Spleen (tissue), 11 donors: ENCODE results near the gene ADAM11. TPM values are rescaled to one million over a fixed set of nuclear protein-coding genes. Genes with fewer than 3 reads are reported as not detected.

Source experiments
- DNase-seq: peaks from one replicate; pipeline ENCODE4 v3.0.0-alpha.2; 2020
- H3K27ac ChIP-seq, 8 donors: fragments of 200-600 bp; sonication (generic) in 7 of 8; 1 replicate in 4 of 8; 2 replicates in 4 of 8; pipeline versions ENCODE4 v1.5.0 to v1.8.0; 2016 to 2021; ENCODE audit warnings: inconsistent platforms in 4 of 8, mild to moderate bottlenecking in 4 of 8, moderate library complexity in 1 of 8
- H3K27me3 ChIP-seq, 7 donors: fragments of 200-600 bp; sonication (generic) in 6 of 7; replicated peaks in 1 of 7; 1 replicate in 4 of 7; 2 replicates in 3 of 7; pipeline versions ENCODE4 v1.5.0 to v1.8.0; 2016 to 2021; ENCODE audit warnings: inconsistent platforms in 3 of 7, mild to moderate bottlenecking in 1 of 7
- H3K36me3 ChIP-seq, 6 donors: fragments of 200-600 bp; sonication (generic) in 5 of 6; 1 replicate in 4 of 6; 2 replicates in 2 of 6; pipeline versions ENCODE4 v1.5.0 to v1.8.0; 2016 to 2021; ENCODE audit warnings: inconsistent platforms in 2 of 6
- H3K4me1 ChIP-seq, 6 donors: fragments of 200-600 bp; sonication (generic) in 5 of 6; 1 replicate in 3 of 6; 2 replicates in 3 of 6; pipeline versions ENCODE4 v1.5.0 to v1.8.0; 2016 to 2021; ENCODE audit warnings: inconsistent platforms in 3 of 6
- H3K4me3 ChIP-seq, 8 donors: fragments of 200-600 bp; sonication (generic) in 7 of 8; 1 replicate in 4 of 8; 2 replicates in 4 of 8; pipeline versions ENCODE4 v1.5.0 to v1.8.0; 2016 to 2021; ENCODE audit warnings: inconsistent platforms in 4 of 8, mild to moderate bottlenecking in 4 of 8, moderate library complexity in 2 of 8
- H3K9me3 ChIP-seq, 8 donors: fragments of 200-600 bp; sonication (generic) in 7 of 8; 1 replicate in 4 of 8; 2 replicates in 4 of 8; pipeline versions ENCODE4 v1.5.0 to v1.8.0; 2016 to 2021; ENCODE audit warnings: inconsistent platforms in 4 of 8
- POLR2A ChIP-seq, 3 donors: fragments of 450-650 bp; IDR thresholded peaks; one replicate each; pipeline ENCODE4 v1.5.1; 2017; ENCODE audit warnings: antibody characterized with exemption in 3 of 3, mild to moderate bottlenecking in 1 of 3
- POLR2AphosphoS5 ChIP-seq, 3 donors: sonication (generic); formaldehyde crosslinking; IDR thresholded peaks; one replicate each; pipeline ENCODE4 v1.5.1; 2017; ENCODE audit warnings: antibody characterized with exemption in 3 of 3
- WGBS, 5 donors: extraction: QIAGEN DNeasy Blood & Tissue Kit in 3 of 5; methylation state at CpG; one replicate each; pipeline versions ENCODE4 v1.1.5 to v1.1.7; 2013 to 2018; 5-methylcytosine and 5-hydroxymethylcytosine counted together
- intact Hi-C: fragments of 100-400 bp; cut with DNase I; formaldehyde crosslinking; loops from one replicate; pipeline ENCODE4 v1.15.0; 2023; ENCODE audit warnings: low total_unique reads
- polyA plus RNA-seq, 3 donors: library from polyadenylated mRNA; stranded (reverse); fragments of 200-250 nt; gene quantifications; one replicate each; pipeline ENCODE4 v1.2.1, GENCODE V29; 2013
- total RNA-seq, 7 donors: library from RNA; depleted of rRNA in 3 of 7; stranded (reverse); fragments of >200 nt in 3 of 7; fragmentation: NEBNext Ultra II Directional in 4 of 7; extraction: Animal tissue kit (Norgen Biotek cat#: 25700) in 4 of 7; gene quantifications; one replicate each; pipeline versions ENCODE4 v1.1.0 to v1.2.1, GENCODE V29; 2016 to 2021
- TF ChIP-seq, protein P1 (sequence below), 11 experiments: fragments of 200-600 bp in 7 of 11; fragments of 450-650 bp in 4 of 11; sonication (generic) in 4 of 11; IDR thresholded peaks in 8 of 11; conservative IDR thresholded peaks in 3 of 11; 1 replicate in 7 of 11; 2 replicates in 4 of 11; pipeline versions ENCODE4 v1.4.0 to v1.8.0; 2016 to 2021; ENCODE audit warnings: antibody characterized with exemption in 11 of 11, inconsistent platforms in 4 of 11, mild to moderate bottlenecking in 1 of 11
- donor health status: healthy with polysubstance abuse.
- donor health status: DM: no; HTN: no; CAD: no; lungs with moderate emphysema.
- donor health status: DM: no; HTN: no; CAD: no.
- donor health status: Bipolar disorder and iron deficiency.
- donor health status: healthy.
- donor health status: DM: no; HTN: no; CAD: no.
- donor health status: DM: yes; HTN: yes; CAD: no.

Gene ADAM11
- total and polyA plus RNA-seq, 10 donors = 0.10 to 0.79 (median 0.29) TPM; not detected in 1

DNA sequence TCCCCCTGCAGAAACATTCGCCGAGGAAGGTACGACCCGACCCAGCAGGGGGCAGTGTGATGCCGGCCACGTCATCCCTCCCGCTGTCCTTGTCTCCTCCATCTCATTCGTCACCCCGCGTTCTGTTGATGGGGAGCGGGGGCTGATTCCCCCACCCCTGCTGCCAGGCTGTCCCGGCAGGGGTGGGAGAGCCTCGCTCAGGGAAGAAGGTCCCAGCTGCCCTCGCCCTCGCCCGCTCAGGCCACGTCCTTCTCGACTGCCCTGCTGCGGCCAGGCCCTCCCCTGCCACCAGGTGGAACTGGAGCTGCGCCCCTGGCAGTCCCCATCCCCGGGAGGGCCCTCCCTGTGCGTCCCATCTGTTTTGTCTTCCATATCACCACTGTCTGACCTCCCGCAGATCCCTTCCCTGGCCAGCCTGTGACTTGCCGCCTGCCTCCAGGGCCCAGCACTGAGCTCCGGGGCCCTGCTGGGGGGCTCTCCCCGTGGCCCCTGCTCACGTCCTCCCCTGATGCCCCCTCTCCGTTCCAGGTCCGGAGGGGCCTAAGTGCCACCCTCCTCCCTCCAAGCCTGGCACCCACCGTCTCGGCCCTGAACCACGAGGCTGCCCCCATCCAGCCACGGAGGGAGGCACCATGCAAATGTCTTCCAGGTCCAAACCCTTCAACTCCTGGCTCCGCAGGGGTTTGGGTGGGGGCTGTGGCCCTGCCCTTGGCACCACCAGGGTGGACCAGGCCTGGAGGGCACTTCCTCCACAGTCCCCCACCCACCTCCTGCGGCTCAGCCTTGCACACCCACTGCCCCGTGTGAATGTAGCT is 20.6 kb downstream of the ADAM11 start:
- Histone ChIP-seq H3K27me3 (peaks cover 0 to 54% (median 5%) of the 10 kb centered on the region in 7 donors), H3K36me3 (no peaks in the 10 kb centered on the region), H3K4me3 (peak overlapping the region in 7 of 8 donors; percentile 5 to 67 (median 30)), H3K9me3 (no peaks in the 10 kb centered on the region), H3K27ac (no peak overlapping the region), H3K4me1 (peaks cover 13 to 50% (median 32%) of the 10 kb centered on the region in 6 donors)
- peak; percentile 93 for DNase-seq
- TF ChIP-seq POLR2A (IDR thresholded peaks at IDR 0.05) (no peak), POLR2AphosphoS5 (IDR thresholded peaks at IDR 0.05) (peak; percentile 39 to 53 (median 48))
- TF ChIP-seq, protein P1, sequence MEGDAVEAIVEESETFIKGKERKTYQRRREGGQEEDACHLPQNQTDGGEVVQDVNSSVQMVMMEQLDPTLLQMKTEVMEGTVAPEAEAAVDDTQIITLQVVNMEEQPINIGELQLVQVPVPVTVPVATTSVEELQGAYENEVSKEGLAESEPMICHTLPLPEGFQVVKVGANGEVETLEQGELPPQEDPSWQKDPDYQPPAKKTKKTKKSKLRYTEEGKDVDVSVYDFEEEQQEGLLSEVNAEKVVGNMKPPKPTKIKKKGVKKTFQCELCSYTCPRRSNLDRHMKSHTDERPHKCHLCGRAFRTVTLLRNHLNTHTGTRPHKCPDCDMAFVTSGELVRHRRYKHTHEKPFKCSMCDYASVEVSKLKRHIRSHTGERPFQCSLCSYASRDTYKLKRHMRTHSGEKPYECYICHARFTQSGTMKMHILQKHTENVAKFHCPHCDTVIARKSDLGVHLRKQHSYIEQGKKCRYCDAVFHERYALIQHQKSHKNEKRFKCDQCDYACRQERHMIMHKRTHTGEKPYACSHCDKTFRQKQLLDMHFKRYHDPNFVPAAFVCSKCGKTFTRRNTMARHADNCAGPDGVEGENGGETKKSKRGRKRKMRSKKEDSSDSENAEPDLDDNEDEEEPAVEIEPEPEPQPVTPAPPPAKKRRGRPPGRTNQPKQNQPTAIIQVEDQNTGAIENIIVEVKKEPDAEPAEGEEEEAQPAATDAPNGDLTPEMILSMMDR (IDR thresholded peaks at IDR 0.05 in 8 of 11, conservative IDR thresholded peaks at IDR 0.05 in 3 of 11) = peak; percentile 67 to 91 (median 86)
- intact Hi-C loops = loop anchor here (5.0 kb wide), 2 partner anchors 88 to 243 kb away; no protein-coding TSS in a partner anchor
- WGBS, 5 donors = 18 to 28% (median 20%) methylated on average over 28 to 36 of the region's 36 CpGs

DNA sequence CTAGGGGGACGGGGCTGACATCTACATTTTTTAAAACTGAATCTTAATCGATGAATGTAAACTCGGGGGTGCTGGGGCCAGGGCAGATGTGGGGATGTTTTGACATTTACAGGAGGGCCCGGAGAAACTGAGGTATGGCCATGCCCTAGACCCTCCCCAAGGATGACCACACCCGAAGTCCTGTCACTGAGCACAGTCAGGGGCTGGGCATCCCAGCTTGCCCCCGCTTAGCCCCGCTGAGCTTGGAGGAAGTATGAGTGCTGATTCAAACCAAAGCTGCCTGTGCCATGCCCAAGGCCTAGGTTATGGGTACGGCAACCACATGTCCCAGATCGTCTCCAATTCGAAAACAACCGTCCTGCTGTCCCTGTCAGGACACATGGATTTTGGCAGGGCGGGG is 21.4 kb downstream of the ADAM11 start:
- Histone ChIP-seq H3K27me3 (peaks cover 0 to 51% (median 5%) of the 10 kb centered on the region in 7 donors), H3K4me1 (peaks cover 9 to 43% (median 25%) of the 10 kb centered on the region in 6 donors), H3K36me3 (no peaks in the 10 kb centered on the region), H3K27ac (no peak overlapping the region), H3K4me3 (no peak overlapping the region), H3K9me3 (no peaks in the 10 kb centered on the region)
- intact Hi-C loops = no loop called here
- peak; percentile 61 for DNase-seq
- TF ChIP-seq, protein P1 (IDR thresholded peaks at IDR 0.05 in 8 of 11, conservative IDR thresholded peaks at IDR 0.05 in 3 of 11) = no peak
- TF ChIP-seq POLR2AphosphoS5 (IDR thresholded peaks at IDR 0.05) (no peak), POLR2A (IDR thresholded peaks at IDR 0.05) (no peak)
- 82 to 89% (median 85%) methylated on average over 9 to 12 of the region's 12 CpGs for WGBS, 5 donors

DNA sequence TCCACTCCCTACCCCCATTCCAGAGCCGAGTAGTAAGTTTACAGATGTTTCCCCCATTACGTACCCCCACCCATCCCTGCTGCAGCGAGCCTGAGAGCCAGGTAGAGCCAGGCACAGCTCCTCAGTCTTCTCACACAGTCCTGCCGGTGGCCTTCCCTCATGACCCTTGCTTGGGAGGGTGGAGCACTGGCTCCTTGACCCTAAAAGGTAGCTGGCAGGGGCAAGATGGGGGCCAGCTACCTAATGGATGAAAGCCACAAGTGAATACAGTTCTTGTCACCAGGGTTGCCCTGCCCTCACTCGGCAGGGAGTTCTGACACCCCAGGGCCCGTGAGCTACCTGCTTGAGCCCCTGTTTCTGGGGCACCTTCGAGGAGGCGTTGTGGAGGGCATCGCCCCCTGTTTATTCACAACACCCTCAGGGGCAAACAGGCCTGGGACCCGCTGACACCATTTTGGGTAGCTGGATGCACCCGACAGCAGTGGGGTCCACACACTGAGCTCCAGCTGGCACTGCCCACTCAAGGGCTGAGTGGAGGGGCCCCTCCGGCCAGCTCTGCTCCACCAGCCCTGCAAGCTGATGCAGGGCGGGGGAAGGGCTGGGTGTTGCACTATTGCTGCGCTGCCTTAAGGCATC is 22.2 kb downstream of the ADAM11 start:
- DNase-seq = peak; percentile 44
- Histone ChIP-seq H3K9me3 (no peaks in the 10 kb centered on the region), H3K4me1 (peaks cover 8 to 35% (median 18%) of the 10 kb centered on the region in 6 donors), H3K36me3 (no peaks in the 10 kb centered on the region), H3K27ac (no peak overlapping the region), H3K27me3 (peaks cover 0 to 51% (median 5%) of the 10 kb centered on the region in 7 donors), H3K4me3 (no peak overlapping the region)
- 79 to 96% (median 88%) methylated on average over 7 to 14 of the region's 14 CpGs for WGBS, 5 donors
- intact Hi-C loops = no loop called here
- TF ChIP-seq POLR2AphosphoS5 (IDR thresholded peaks at IDR 0.05) = no peak
- TF ChIP-seq, protein P1 (IDR thresholded peaks at IDR 0.05 in 8 of 11, conservative IDR thresholded peaks at IDR 0.05 in 3 of 11) = no peak
- no peak for TF ChIP-seq POLR2A (IDR thresholded peaks at IDR 0.05)
